Esophagus muscularis mucosa (tissue), 4 donors: ENCODE data around the gene GNG7. TPM values are rescaled to one million over a fixed set of nuclear protein-coding genes. Genes with fewer than 3 reads are reported as not detected.

Experiments
- DNase-seq: peaks from one replicate; pipeline ENCODE4 v3.0.0-alpha.2; 2017; ENCODE audit errors: extremely low spot score
- H3K27ac ChIP-seq, 4 donors: fragments of 200-600 bp; sonication (generic); replicated peaks in 1 of 4; 1 replicate in 3 of 4; 2 replicates in 1 of 4; pipeline ENCODE4 v1.5.1; 2016 to 2019; ENCODE audit warnings: mild to moderate bottlenecking in 1 of 4
- H3K27me3 ChIP-seq, 4 donors: fragments of 200-600 bp; sonication (generic); one replicate each; pipeline versions ENCODE4 v1.5.1 to v1.6.0; 2016 to 2019
- H3K36me3 ChIP-seq, 4 donors: fragments of 200-600 bp; sonication (generic); one replicate each; pipeline ENCODE4 v1.5.1; 2016 to 2019
- H3K4me1 ChIP-seq, 4 donors: fragments of 200-600 bp; sonication (generic); one replicate each; pipeline ENCODE4 v1.5.1; 2016 to 2019
- H3K4me3 ChIP-seq, 4 donors: fragments of 200-600 bp; sonication (generic); 1 replicate in 2 of 4; 2 replicates in 2 of 4; pipeline ENCODE4 v1.5.1; 2016 to 2019; ENCODE audit warnings: mild to moderate bottlenecking in 4 of 4, moderate library complexity in 1 of 4
- H3K9me3 ChIP-seq, 4 donors: fragments of 200-600 bp; sonication (generic); 1 replicate in 3 of 4; 2 replicates in 1 of 4; pipeline ENCODE4 v1.5.1; 2016 to 2019
- EP300 ChIP-seq: sonication (generic); formaldehyde crosslinking; IDR thresholded peaks from one replicate; pipeline ENCODE4 v1.6.1; 2017; ENCODE audit warnings: antibody characterized with exemption
- POLR2A ChIP-seq: fragments of 450-650 bp; IDR thresholded peaks from one replicate; pipeline ENCODE4 v1.6.1; 2017; ENCODE audit warnings: antibody characterized with exemption, moderate library complexity, mild to moderate bottlenecking, low read depth
- POLR2AphosphoS5 ChIP-seq, 2 donors: sonication (generic); formaldehyde crosslinking; IDR thresholded peaks; one replicate each; pipeline ENCODE4 v1.6.1; 2017; ENCODE audit warnings: antibody characterized with exemption in 2 of 2
- WGBS: methylation state at CpG from one replicate; pipeline ENCODE4 v1.1.5; 2018; 5-methylcytosine and 5-hydroxymethylcytosine counted together
- intact Hi-C: fragments of 100-400 bp; cut with DNase I; formaldehyde crosslinking; loops from one replicate; pipeline ENCODE4 v1.15.1; 2023
- total RNA-seq, 4 donors: library from RNA; depleted of rRNA; stranded (reverse); fragments of >200 nt; gene quantifications; one replicate each; pipeline versions ENCODE4 v1.1.0 to v1.2.1, GENCODE V29; 2016
- TF ChIP-seq, protein P1 (sequence below), 3 experiments: fragments of 200-600 bp in 2 of 3; fragments of 450-650 bp in 1 of 3; sonication (generic) in 2 of 3; IDR thresholded peaks; one replicate each; pipeline ENCODE4 v1.5.1; 2017 to 2019; ENCODE audit warnings: antibody characterized with exemption in 3 of 3, mild to moderate bottlenecking in 2 of 3, moderate library complexity in 1 of 3

The GNG7 gene
- 10 to 100 TPM in 3 of 4 donors, 1 to 10 TPM in 1; 6.3 to 18.8 (median 13.0) TPM for total RNA-seq

- intact Hi-C loops, result no loop called here
Observed at GRCh38 chr19:2702170-2703076, at the start of gene GNG7. TSS of gene GNG7 (minus strand) at chr19:2702694. CDS start at chr19:2520688, 182,006 bp downstream.

GRCh38 chr19:2751438-2751830 is 48.9 kb upstream of the GNG7 start:
- intact Hi-C loops, result no loop called here
- no peak for TF ChIP-seq EP300
- no peak for TF ChIP-seq POLR2AphosphoS5 (IDR thresholded peaks at IDR 0.05)
- TF ChIP-seq, protein P1, sequence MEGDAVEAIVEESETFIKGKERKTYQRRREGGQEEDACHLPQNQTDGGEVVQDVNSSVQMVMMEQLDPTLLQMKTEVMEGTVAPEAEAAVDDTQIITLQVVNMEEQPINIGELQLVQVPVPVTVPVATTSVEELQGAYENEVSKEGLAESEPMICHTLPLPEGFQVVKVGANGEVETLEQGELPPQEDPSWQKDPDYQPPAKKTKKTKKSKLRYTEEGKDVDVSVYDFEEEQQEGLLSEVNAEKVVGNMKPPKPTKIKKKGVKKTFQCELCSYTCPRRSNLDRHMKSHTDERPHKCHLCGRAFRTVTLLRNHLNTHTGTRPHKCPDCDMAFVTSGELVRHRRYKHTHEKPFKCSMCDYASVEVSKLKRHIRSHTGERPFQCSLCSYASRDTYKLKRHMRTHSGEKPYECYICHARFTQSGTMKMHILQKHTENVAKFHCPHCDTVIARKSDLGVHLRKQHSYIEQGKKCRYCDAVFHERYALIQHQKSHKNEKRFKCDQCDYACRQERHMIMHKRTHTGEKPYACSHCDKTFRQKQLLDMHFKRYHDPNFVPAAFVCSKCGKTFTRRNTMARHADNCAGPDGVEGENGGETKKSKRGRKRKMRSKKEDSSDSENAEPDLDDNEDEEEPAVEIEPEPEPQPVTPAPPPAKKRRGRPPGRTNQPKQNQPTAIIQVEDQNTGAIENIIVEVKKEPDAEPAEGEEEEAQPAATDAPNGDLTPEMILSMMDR (IDR thresholded peaks at IDR 0.05), result no peak
- no peak for TF ChIP-seq POLR2A
- Histone ChIP-seq H3K4me1 (peaks cover 0 to 8% (median 5%) of the 10 kb centered on the region in 4 donors), H3K4me3 (no peak overlapping the region), H3K36me3 (peaks cover 25 to 37% (median 30%) of the 10 kb centered on the region in 4 donors), H3K27me3 (no peaks in the 10 kb centered on the region), H3K9me3 (no peaks in the 10 kb centered on the region), H3K27ac (no peak overlapping the region)
- DNase-seq, result no peak
- WGBS, result 92% methylated on average over 16 of the region's 21 CpGs

More at GRCh38 chr19:2702170-2703076, at the start of gene GNG7:
- Histone ChIP-seq H3K4me3 (peak within 1 kb of the TSS; percentile 71 to 73 (median 72)), H3K27me3 (no peaks in the 10 kb centered on the region), H3K4me1 (peaks cover 13 to 31% (median 22%) of the 10 kb centered on the region in 4 donors), H3K27ac (peak within 1 kb of the TSS; percentile 69 to 78 (median 76)), H3K9me3 (no peaks in the 10 kb centered on the region), H3K36me3 (no peaks in the 10 kb centered on the region)
- TF ChIP-seq EP300 (no peak), POLR2AphosphoS5 (IDR thresholded peaks at IDR 0.05) (peak; percentile 30 to 65), POLR2A (no peak)
- TF ChIP-seq, protein P1 (IDR thresholded peaks at IDR 0.05), result no peak
- DNase-seq, result peak; percentile 97
- 5% methylated on average over 10 of the region's 77 CpGs for WGBS

DNA sequence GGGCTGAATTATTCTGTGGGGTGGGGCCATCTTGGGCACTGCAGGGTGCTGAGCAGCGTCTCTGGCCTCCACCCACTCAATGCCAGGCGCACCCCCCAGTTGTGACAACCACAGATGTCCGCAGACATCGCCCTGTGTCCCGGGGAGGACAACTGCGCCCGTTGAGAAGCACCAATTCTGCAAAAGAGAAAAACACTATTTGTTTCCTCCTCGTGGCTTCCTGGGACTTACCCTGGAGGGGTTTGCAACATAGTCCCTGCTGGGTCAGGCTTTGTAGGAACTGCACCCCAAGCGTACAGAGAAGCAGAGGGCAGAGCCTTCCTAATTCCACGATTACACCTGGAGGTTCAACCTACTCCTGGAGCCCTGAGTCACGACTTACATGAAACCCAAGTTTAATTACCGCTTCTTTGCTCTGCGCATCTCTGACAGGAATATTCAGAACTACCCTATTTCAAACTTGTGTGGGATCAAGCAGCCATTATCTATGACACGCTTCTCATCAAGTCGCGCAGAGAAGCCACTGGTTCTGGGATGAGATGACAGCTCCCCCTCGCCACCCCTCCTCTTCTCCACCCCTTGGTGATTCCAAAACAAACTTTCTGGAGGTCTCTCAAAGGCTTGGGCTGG is 48.4 kb upstream of the GNG7 start:
- Histone ChIP-seq H3K4me1 (peaks cover 0 to 8% (median 5%) of the 10 kb centered on the region in 4 donors), H3K9me3 (no peaks in the 10 kb centered on the region), H3K27ac (no peak overlapping the region), H3K27me3 (no peaks in the 10 kb centered on the region), H3K4me3 (no peak overlapping the region), H3K36me3 (peaks cover 22 to 32% (median 25%) of the 10 kb centered on the region in 4 donors)
- WGBS, result 77% methylated on average over 17 of the region's 17 CpGs
- no peak for DNase-seq
- intact Hi-C loops, result no loop called here
- TF ChIP-seq POLR2A, result no peak
- TF ChIP-seq, protein P1 (IDR thresholded peaks at IDR 0.05), result no peak
- no peak for TF ChIP-seq EP300
- TF ChIP-seq POLR2AphosphoS5 (IDR thresholded peaks at IDR 0.05), result no peak

DNA sequence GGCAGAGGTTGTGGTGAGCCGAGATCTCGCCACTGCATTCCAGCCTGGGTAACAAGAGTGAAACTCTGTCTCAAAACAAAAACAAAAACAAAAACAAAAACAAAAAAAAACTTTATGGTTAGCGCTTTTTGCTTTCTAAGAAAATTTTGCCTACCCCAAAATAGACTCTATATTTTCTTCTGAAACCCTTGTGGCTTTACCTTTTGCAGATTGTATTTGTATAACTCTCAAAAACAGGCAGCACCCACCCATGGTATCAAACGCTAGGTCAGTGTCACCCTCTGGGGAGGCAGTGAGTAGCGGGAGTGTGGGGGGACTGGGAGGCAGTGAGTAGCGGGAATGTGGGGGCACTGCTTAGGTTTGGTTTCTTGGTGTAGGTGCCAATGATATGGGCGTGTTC is 44.9 kb upstream of the GNG7 start:
- H3K4me3 ChIP-seq, result no peak overlapping the region
- peaks cover 0 to 8% (median 5%) of the 10 kb centered on the region in 4 donors for H3K4me1 ChIP-seq
- TF ChIP-seq POLR2A (no peak), EP300 (no peak), POLR2AphosphoS5 (IDR thresholded peaks at IDR 0.05) (no peak)
- TF ChIP-seq, protein P1 (IDR thresholded peaks at IDR 0.05), result no peak
- H3K36me3 ChIP-seq, result no peaks in the 10 kb centered on the region
- H3K27ac ChIP-seq, result no peak overlapping the region
- H3K27me3 ChIP-seq, result no peaks in the 10 kb centered on the region
- DNase-seq, result no peak
- no peaks in the 10 kb centered on the region for H3K9me3 ChIP-seq
- intact Hi-C loops, result no loop called here
- 84% methylated on average over 7 of the region's 7 CpGs for WGBS
